Measurements from ENCODE around the gene LAMC3.

LAMC3 gene

GRCh38 chr9:131085370-131086122 lies 76.6 kb downstream of the LAMC3 start:
- no peak for DNase-seq (ENCODE audit: insufficient read length, low spot score)
- no peak for FAIRE-seq
- TF ChIP-seq POLR2AphosphoS5 (IDR thresholded peaks at IDR 0.05; ENCODE audit: low read depth, low read length), result no peak

GRCh38 chr9:131087354-131087893 lies 78.5 kb downstream of the LAMC3 start:
- DNase-seq (ENCODE audit: insufficient read length, low spot score) (no peak), FAIRE-seq (no peak)
- TF ChIP-seq POLR2AphosphoS5 (IDR thresholded peaks at IDR 0.05; ENCODE audit: low read depth, low read length), result no peak
- TF ChIP-seq TAF1 (IDR thresholded peaks at IDR 0.05; ENCODE audit: low read depth, low read length), result no peak
- TF ChIP-seq SPI1 (IDR thresholded peaks at IDR 0.05; ENCODE audit: low read depth, low read length), result no peak
- no peak for TF ChIP-seq POLR2A (IDR thresholded peaks at IDR 0.05; ENCODE audit: low read depth, low read length)
- no peak for TF ChIP-seq POU2F2 (IDR thresholded peaks at IDR 0.05; ENCODE audit: low read depth, low read length)

- no peak for FAIRE-seq
- no peak for TF ChIP-seq POU2F2 (IDR thresholded peaks at IDR 0.05; ENCODE audit: low read depth, low read length)
- TF ChIP-seq POLR2A (IDR thresholded peaks at IDR 0.05; ENCODE audit: low read depth, low read length), result no peak
- TF ChIP-seq PAX5 (IDR thresholded peaks at IDR 0.05; ENCODE audit: insufficient read depth, low read length, severe bottlenecking), result no peak
- TF ChIP-seq SPI1 (IDR thresholded peaks at IDR 0.05; ENCODE audit: low read depth, low read length), result no peak
- no peak for TF ChIP-seq POLR2AphosphoS5 (IDR thresholded peaks at IDR 0.05; ENCODE audit: low read depth, low read length)
- no peak for TF ChIP-seq TAF1 (IDR thresholded peaks at IDR 0.05; ENCODE audit: low read depth, low read length)
- no peak for DNase-seq (ENCODE audit: insufficient read length, low spot score)
Observed at GRCh38 chr9:131090025-131090787, 81.2 kb downstream of the LAMC3 start.

- TF ChIP-seq POLR2AphosphoS5 (IDR thresholded peaks at IDR 0.05; ENCODE audit: low read depth, low read length) (no peak), TAF1 (IDR thresholded peaks at IDR 0.05; ENCODE audit: low read depth, low read length) (no peak), PAX5 (IDR thresholded peaks at IDR 0.05; ENCODE audit: insufficient read depth, low read length, severe bottlenecking) (no peak), SPI1 (IDR thresholded peaks at IDR 0.05; ENCODE audit: low read depth, low read length) (no peak), POLR2A (IDR thresholded peaks at IDR 0.05; ENCODE audit: low read depth, low read length) (no peak), POU2F2 (IDR thresholded peaks at IDR 0.05; ENCODE audit: low read depth, low read length) (no peak)
- FAIRE-seq (no peak), DNase-seq (ENCODE audit: insufficient read length, low spot score) (no peak)
Observed at GRCh38 chr9:131091352-131091992, 82.5 kb downstream of the LAMC3 start.

GRCh38 chr9:131092030-131092429 lies 83.1 kb downstream of the LAMC3 start:
- FAIRE-seq, result no peak
- no peak for TF ChIP-seq SPI1 (IDR thresholded peaks at IDR 0.05; ENCODE audit: low read depth, low read length)
- TF ChIP-seq POLR2A (IDR thresholded peaks at IDR 0.05; ENCODE audit: low read depth, low read length), result no peak
- no peak for DNase-seq (ENCODE audit: insufficient read length, low spot score)

- TF ChIP-seq POLR2A (IDR thresholded peaks at IDR 0.05; ENCODE audit: low read depth, low read length) (no peak), POLR2AphosphoS5 (IDR thresholded peaks at IDR 0.05; ENCODE audit: low read depth, low read length) (no peak), SPI1 (IDR thresholded peaks at IDR 0.05; ENCODE audit: low read depth, low read length) (no peak), TAF1 (IDR thresholded peaks at IDR 0.05; ENCODE audit: low read depth, low read length) (no peak), POU2F2 (IDR thresholded peaks at IDR 0.05; ENCODE audit: low read depth, low read length) (no peak), PAX5 (IDR thresholded peaks at IDR 0.05; ENCODE audit: insufficient read depth, low read length, severe bottlenecking) (no peak)
- DNase-seq (ENCODE audit: insufficient read length, low spot score), result no peak
- FAIRE-seq, result no peak
Observed at GRCh38 chr9:131092548-131093440, 83.8 kb downstream of the LAMC3 start.

- FAIRE-seq (no peak), DNase-seq (ENCODE audit: insufficient read length, low spot score) (no peak)
- no peak for TF ChIP-seq PAX5 (IDR thresholded peaks at IDR 0.05; ENCODE audit: insufficient read depth, low read length, severe bottlenecking)
- TF ChIP-seq SPI1 (IDR thresholded peaks at IDR 0.05; ENCODE audit: low read depth, low read length), result no peak
- no peak for TF ChIP-seq POLR2AphosphoS5 (IDR thresholded peaks at IDR 0.05; ENCODE audit: low read depth, low read length)
- no peak for TF ChIP-seq POU2F2 (IDR thresholded peaks at IDR 0.05; ENCODE audit: low read depth, low read length)
Observed at GRCh38 chr9:131094015-131094414, 85.0 kb downstream of the LAMC3 start.

- FAIRE-seq (no peak), DNase-seq (ENCODE audit: insufficient read length, low spot score) (no peak)
- TF ChIP-seq SPI1 (IDR thresholded peaks at IDR 0.05; ENCODE audit: low read depth, low read length) (no peak), POLR2A (IDR thresholded peaks at IDR 0.05; ENCODE audit: low read depth, low read length) (no peak), POLR2AphosphoS5 (IDR thresholded peaks at IDR 0.05; ENCODE audit: low read depth, low read length) (no peak), TAF1 (IDR thresholded peaks at IDR 0.05; ENCODE audit: low read depth, low read length) (no peak), PAX5 (IDR thresholded peaks at IDR 0.05; ENCODE audit: insufficient read depth, low read length, severe bottlenecking) (no peak), POU2F2 (IDR thresholded peaks at IDR 0.05; ENCODE audit: low read depth, low read length) (no peak)
Observed at GRCh38 chr9:131094622-131095021, 85.6 kb downstream of the LAMC3 start.
